NT2/D1 (cell line): Measurements from ENCODE around the gene SDC1.
"Not testable (repeated sequence)": the region's sequence is repeated elsewhere in the genome, so short reads cannot be mapped to it uniquely, and the experiment has no call there.

Experiments used
- DNase-seq: peaks from one replicate; pipeline ENCODE4 v3.0.0-alpha.2; 2011; ENCODE audit warnings: low read depth, low spot score
- H3K27me3 ChIP-seq: 2 replicates; pipeline ENCODE4 v1.6.0; 2011; ENCODE audit warnings: mild to moderate bottlenecking; ENCODE audit not compliant: insufficient read length, insufficient read depth
- H3K36me3 ChIP-seq: 2 replicates; pipeline ENCODE4 v1.6.1; 2011; ENCODE audit warnings: mild to moderate bottlenecking, low read length, mixed read lengths; ENCODE audit not compliant: insufficient read depth, insufficient read length
- H3K4me1 ChIP-seq: 2 replicates; pipeline ENCODE4 v1.5.1; 2011; ENCODE audit not compliant: insufficient read depth, insufficient read length
- H3K4me3 ChIP-seq: 2 replicates; pipeline ENCODE4 v1.5.1; 2011; ENCODE audit warnings: low read depth; ENCODE audit not compliant: insufficient read length
- H3K9ac ChIP-seq: 2 replicates; pipeline ENCODE4 v1.6.0; 2011; ENCODE audit warnings: low read depth; ENCODE audit not compliant: insufficient read length
- H3K9me3 ChIP-seq: 2 replicates; pipeline ENCODE4 v1.5.1; 2011; ENCODE audit warnings: mild to moderate bottlenecking, low read length; ENCODE audit not compliant: insufficient read depth
- SUZ12 ChIP-seq: IDR thresholded peaks from 2 replicates; pipeline ENCODE4 v1.6.1; 2011; ENCODE audit not compliant: insufficient read length, insufficient read depth; ENCODE audit errors: extremely low read depth
- YY1 ChIP-seq: IDR thresholded peaks from 2 replicates; pipeline ENCODE4 v1.6.1; 2011; ENCODE audit not compliant: insufficient read length, insufficient read depth
- ZNF274 ChIP-seq: IDR thresholded peaks from 2 replicates; pipeline ENCODE4 v1.6.1; 2011; ENCODE audit warnings: mild to moderate bottlenecking, low read depth, low read length

The SDC1 gene

GRCh38 chr2:20224716-20225293 lies at the start of gene SDC1:
SDC1 (minus strand) TSS chr2:20225130; CDS start chr2:20224867, 263 bp downstream.
- Histone ChIP-seq H3K36me3 (peaks cover 9% of the 10 kb centered on the region), H3K27me3 (peaks cover 13% of the 10 kb centered on the region), H3K4me3 (peak within 1 kb of the TSS; percentile 63), H3K9me3 (no peaks in the 10 kb centered on the region), H3K9ac (peak within 1 kb of the TSS; percentile 85), H3K4me1 (peaks cover 6% of the 10 kb centered on the region)
- no peak for DNase-seq
- TF ChIP-seq ZNF274, result no peak
- TF ChIP-seq YY1, result no peak
- no peak for TF ChIP-seq SUZ12

GRCh38 chr2:20273042-20273441 lies 48.1 kb upstream of the SDC1 start:
- no peaks in the 10 kb centered on the region for H3K4me1 ChIP-seq
- H3K4me3 ChIP-seq, result no peak overlapping the region
- no peaks in the 10 kb centered on the region for H3K9me3 ChIP-seq
- H3K27me3 ChIP-seq, result no peaks in the 10 kb centered on the region
- no peak for TF ChIP-seq ZNF274
- no peak for TF ChIP-seq SUZ12
- no peak for TF ChIP-seq YY1
- H3K36me3 ChIP-seq, result peaks cover 19% of the 10 kb centered on the region
- no peak for DNase-seq
- H3K9ac ChIP-seq, result no peak overlapping the region

GRCh38 chr2:20268317-20268716 lies 43.4 kb upstream of the SDC1 start:
- H3K9ac ChIP-seq, H3K4me3 ChIP-seq, H3K27me3 ChIP-seq, H3K4me1 ChIP-seq, H3K9me3 ChIP-seq, DNase-seq: not testable (repeated sequence)
- peaks cover 17% of the 10 kb centered on the region for H3K36me3 ChIP-seq

GRCh38 chr2:20267529-20267928 lies 42.6 kb upstream of the SDC1 start:
- DNase-seq, result no peak
- H3K4me1 ChIP-seq, result no peaks in the 10 kb centered on the region
- H3K9me3 ChIP-seq, result no peaks in the 10 kb centered on the region
- H3K4me3 ChIP-seq, result no peak overlapping the region
- no peak overlapping the region for H3K9ac ChIP-seq
- H3K36me3 ChIP-seq, result peaks cover 17% of the 10 kb centered on the region
- no peaks in the 10 kb centered on the region for H3K27me3 ChIP-seq
- no peak for TF ChIP-seq ZNF274
- no peak for TF ChIP-seq SUZ12
- TF ChIP-seq YY1, result no peak

- Histone ChIP-seq H3K4me3 (no peak overlapping the region), H3K9ac (no peak overlapping the region), H3K9me3 (no peaks in the 10 kb centered on the region), H3K4me1 (no peaks in the 10 kb centered on the region), H3K36me3 (peaks cover 27% of the 10 kb centered on the region), H3K27me3 (no peaks in the 10 kb centered on the region)
- TF ChIP-seq ZNF274 (no peak), SUZ12 (no peak), YY1 (no peak)
- no peak for DNase-seq
Observed at GRCh38 chr2:20264629-20265028, 39.7 kb upstream of the SDC1 start.

- H3K27me3 ChIP-seq, result no peaks in the 10 kb centered on the region
- no peaks in the 10 kb centered on the region for H3K4me1 ChIP-seq
- H3K4me3 ChIP-seq, result no peak overlapping the region
- H3K36me3 ChIP-seq, result peaks cover 67% of the 10 kb centered on the region
- no peak overlapping the region for H3K9ac ChIP-seq
- DNase-seq, result no peak
- no peaks in the 10 kb centered on the region for H3K9me3 ChIP-seq
- TF ChIP-seq YY1, result no peak
- no peak for TF ChIP-seq ZNF274
- no peak for TF ChIP-seq SUZ12
Observed at GRCh38 chr2:20257411-20257810, 32.5 kb upstream of the SDC1 start.

GRCh38 chr2:20254731-20255130 lies 29.8 kb upstream of the SDC1 start:
- H3K9ac ChIP-seq, result no peak overlapping the region
- H3K36me3 ChIP-seq, result peaks cover 74% of the 10 kb centered on the region
- H3K9me3 ChIP-seq, result no peaks in the 10 kb centered on the region
- no peak overlapping the region for H3K4me3 ChIP-seq
- H3K27me3 ChIP-seq, result no peaks in the 10 kb centered on the region
- DNase-seq, result no peak
- no peak for TF ChIP-seq YY1
- no peak for TF ChIP-seq ZNF274
- TF ChIP-seq SUZ12, result no peak
- H3K4me1 ChIP-seq, result no peaks in the 10 kb centered on the region
